SHP77 (cell line): Measurements from ENCODE around the gene CCK.

Experiments
- DNase-seq, 2 experiments: peaks; one replicate each; lab custom pipeline; 2025; lab: John Stamatoyannopoulos, UW

CCK gene

GRCh38 chr3:42266085-42266484 is at the start of gene CCK:
Gene CCK, minus strand, starts transcription at chr3:42266185. Its CDS starts 2,555 bp downstream, at chr3:42263630.
- no peak for DNase-seq

GRCh38 chr3:42314411-42314810 is 48.4 kb upstream of the CCK start:
- no peak for DNase-seq

- DNase-seq = no peak
Measured at GRCh38 chr3:42308651-42309050, 42.7 kb upstream of the CCK start.

GRCh38 chr3:42306499-42306898 is 40.5 kb upstream of the CCK start:
- no peak for DNase-seq

- no peak for DNase-seq
Measured at GRCh38 chr3:42302924-42303634, 37.1 kb upstream of the CCK start.

- DNase-seq = no peak
Measured at GRCh38 chr3:42301446-42302175, 35.6 kb upstream of the CCK start.

- no peak for DNase-seq
Measured at GRCh38 chr3:42300778-42301177, 34.8 kb upstream of the CCK start.

GRCh38 chr3:42300013-42300412 is 34.0 kb upstream of the CCK start:
- no peak for DNase-seq

- no peak for DNase-seq
Measured at GRCh38 chr3:42298259-42298658, 32.3 kb upstream of the CCK start.

- DNase-seq = no peak
Measured at GRCh38 chr3:42292009-42292408, 26.0 kb upstream of the CCK start.

- no peak for DNase-seq
Measured at GRCh38 chr3:42290966-42291714, 25.2 kb upstream of the CCK start.

GRCh38 chr3:42289026-42289425 is 23.0 kb upstream of the CCK start:
- DNase-seq = no peak

- DNase-seq = no peak
Measured at GRCh38 chr3:42288385-42288784, 22.4 kb upstream of the CCK start.

GRCh38 chr3:42287423-42287822 is 21.4 kb upstream of the CCK start:
- peak in 1 of 2 experiments; percentile 21 for DNase-seq

GRCh38 chr3:42277676-42278075 is 11.7 kb upstream of the CCK start:
- no peak for DNase-seq

- DNase-seq = no peak
Measured at GRCh38 chr3:42276141-42277132, 10.5 kb upstream of the CCK start.

GRCh38 chr3:42275217-42275616 is 9.2 kb upstream of the CCK start:
- DNase-seq = no peak

GRCh38 chr3:42274266-42274665 is 8.3 kb upstream of the CCK start:
- DNase-seq = no peak

GRCh38 chr3:42273361-42273760 is 7.4 kb upstream of the CCK start:
- no peak for DNase-seq

GRCh38 chr3:42271786-42272185 is 5.8 kb upstream of the CCK start:
- DNase-seq = no peak

GRCh38 chr3:42270561-42270960 is 4.6 kb upstream of the CCK start:
- no peak for DNase-seq

GRCh38 chr3:42269647-42270046 is 3.7 kb upstream of the CCK start:
- DNase-seq = no peak
